CD14-positive monocyte (primary cell): Measurements from ENCODE around the gene ANKRD33. TPM values are rescaled to one million over a fixed set of nuclear protein-coding genes. Genes with fewer than 3 reads are reported as not detected.
A peak's percentile ranks its signal among the peaks of the same experiment; 100 is the strongest.

Experiments
- DNase-seq, 3 donors: peaks; one replicate each; pipeline ENCODE4 v3.0.0-alpha.2; 2011 to 2022
- H2AFZ ChIP-seq: 2 replicates; pipeline ENCODE4 v1.6.0; 2012; ENCODE audit warnings: mild to moderate bottlenecking, low read depth, low read length, inconsistent platforms; ENCODE audit not compliant: insufficient read depth, poor library complexity, severe bottlenecking
- H3K27ac ChIP-seq, 2 donors: 1 replicate in 1 of 2; 2 replicates in 1 of 2; pipeline ENCODE4 v1.5.1; 2012 to 2013; ENCODE audit warnings: low read length in 2 of 2, control low read depth in 1 of 2, inconsistent platforms in 1 of 2, low read depth in 1 of 2, mild to moderate bottlenecking in 1 of 2
- H3K27me3 ChIP-seq, 2 donors: one replicate each; pipeline versions ENCODE4 v1.6.0 to v1.6.1; 2011 to 2013; ENCODE audit warnings: low read length in 2 of 2; ENCODE audit not compliant: control insufficient read depth in 2 of 2, insufficient read depth in 2 of 2
- H3K36me3 ChIP-seq, 2 donors: replicated peaks in 1 of 2; 1 replicate in 1 of 2; 2 replicates in 1 of 2; pipeline versions ENCODE4 v1.5.1 to v1.6.1; 2012 to 2013; ENCODE audit warnings: low read length in 2 of 2, control low read depth in 1 of 2, inconsistent platforms in 1 of 2, mild to moderate bottlenecking in 1 of 2; ENCODE audit not compliant: insufficient read depth in 2 of 2, control insufficient read depth in 1 of 2
- H3K4me1 ChIP-seq, 2 donors: 1 replicate in 1 of 2; 2 replicates in 1 of 2; pipeline versions ENCODE4 v1.5.1 to v1.6.1; 2012 to 2013; ENCODE audit warnings: low read length in 2 of 2, control low read depth in 1 of 2, inconsistent platforms in 1 of 2, mild to moderate bottlenecking in 1 of 2, moderate library complexity in 1 of 2; ENCODE audit not compliant: insufficient read depth in 2 of 2, control insufficient read depth in 1 of 2
- H3K4me2 ChIP-seq: replicated peaks from 2 replicates; pipeline ENCODE3; 2012; ENCODE audit warnings: low read length, moderate library complexity, mild to moderate bottlenecking; ENCODE audit not compliant: poor library complexity, severe bottlenecking; ENCODE audit errors: extremely low read depth
- H3K4me3 ChIP-seq, 3 experiments: fragments of 200-600 bp in 1 of 3; sonication (generic) in 1 of 3; replicated peaks in 1 of 3; 1 replicate in 2 of 3; 2 replicates in 1 of 3; pipeline ENCODE4 v1.5.1; 2011 to 2013; ENCODE audit warnings: low read length in 3 of 3, mild to moderate bottlenecking in 3 of 3, control low read depth in 2 of 3, low read depth in 2 of 3, inconsistent platforms in 1 of 3, moderate library complexity in 1 of 3
- H3K79me2 ChIP-seq: 2 replicates; pipeline ENCODE4 v1.6.0; 2012; ENCODE audit warnings: mild to moderate bottlenecking, control low read depth, inconsistent platforms, low read length, moderate library complexity; ENCODE audit not compliant: insufficient read depth
- H3K9ac ChIP-seq: 2 replicates; pipeline ENCODE4 v1.6.0; 2017; ENCODE audit warnings: low read length, mild to moderate bottlenecking; ENCODE audit not compliant: insufficient read depth, poor library complexity, severe bottlenecking
- H3K9me3 ChIP-seq, 2 donors: replicated peaks in 1 of 2; 1 replicate in 1 of 2; 2 replicates in 1 of 2; pipeline versions ENCODE4 v1.5.1 to v1.6.1; 2012 to 2013; ENCODE audit warnings: low read length in 2 of 2, control low read depth in 1 of 2; ENCODE audit not compliant: control insufficient read depth in 1 of 2, insufficient read depth in 1 of 2
- H4K20me1 ChIP-seq: 2 replicates; pipeline ENCODE4 v1.6.0; 2012; ENCODE audit warnings: mild to moderate bottlenecking, low read length, control low read depth, moderate library complexity; ENCODE audit not compliant: insufficient read depth
- H3K27ac Mint-ChIP-seq, 7 donors: one replicate each; pipeline ENCODE4 v1.8.0; 2020; ENCODE audit warnings: mild to moderate bottlenecking in 7 of 7, mixed read lengths in 7 of 7, moderate library complexity in 6 of 7, inconsistent platforms in 2 of 7
- H3K27me3 Mint-ChIP-seq, 3 donors: one replicate each; pipeline ENCODE4 v1.8.0; 2021 to 2022; ENCODE audit warnings: low read depth in 3 of 3, mild to moderate bottlenecking in 3 of 3, mixed read lengths in 3 of 3, moderate library complexity in 3 of 3, inconsistent platforms in 1 of 3
- H3K36me3 Mint-ChIP-seq, 2 donors: one replicate each; pipeline ENCODE4 v1.8.0; 2020; ENCODE audit warnings: mixed read lengths in 2 of 2, inconsistent platforms in 1 of 2, mild to moderate bottlenecking in 1 of 2
- H3K4me1 Mint-ChIP-seq: one replicate; pipeline ENCODE4 v1.8.0; 2020; ENCODE audit warnings: mild to moderate bottlenecking, mixed read lengths
- H3K4me3 Mint-ChIP-seq, 2 donors: one replicate each; pipeline ENCODE4 v1.8.0; 2020; ENCODE audit warnings: mild to moderate bottlenecking in 2 of 2, mixed read lengths in 2 of 2, moderate library complexity in 1 of 2
- H3K9me3 Mint-ChIP-seq, 7 donors: one replicate each; pipeline ENCODE4 v1.8.0; 2020 to 2022; ENCODE audit warnings: mixed read lengths in 7 of 7, mild to moderate bottlenecking in 6 of 7, moderate library complexity in 6 of 7, inconsistent platforms in 2 of 7
- CTCF ChIP-seq: fragments of 200-600 bp; IDR thresholded peaks from one replicate; pipeline ENCODE4 v1.8.0; 2022; ENCODE audit warnings: antibody characterized with exemption, mild to moderate bottlenecking
- WGBS: methylation state at CpG from one replicate; pipeline ENCODE4 v1.1.5; 2013; ENCODE audit warnings: missing lambda C conversion rate; ENCODE audit not compliant: insufficient coverage; 5-methylcytosine and 5-hydroxymethylcytosine counted together
- intact Hi-C, 2 donors: fragments of 100-400 bp; cut with micrococcal nuclease; formaldehyde crosslinking; loops; one replicate each; pipeline versions ENCODE4 v1.15.0 to v1.15.1; 2023
- polyA plus RNA-seq, 3 donors: library from polyadenylated mRNA; depleted of rRNA in 1 of 3; unstranded in 2 of 3; stranded (reverse) in 1 of 3; fragments of 300-500 nt in 2 of 3; fragments of >200 nt in 1 of 3; fragmentation: Illumina TruSeq in 2 of 3; gene quantifications; 1 replicate in 2 of 3; 2 replicates in 1 of 3; pipeline ENCODE4 v1.2.3, GENCODE V29; 2012 to 2021

The ANKRD33 gene
- polyA plus RNA-seq, 3 donors = 0.07 TPM; not detected in 2

- TF ChIP-seq CTCF = no peak
- DNase-seq = no peak
- 95% methylated on average over 10 of the region's 12 CpGs for WGBS
- H3K9me3 ChIP-seq = no peaks in the 10 kb centered on the region
- H3K9ac ChIP-seq = no peak overlapping the region
- H4K20me1 ChIP-seq = no peaks in the 10 kb centered on the region
- Mint-ChIP-seq H3K4me3 (peak overlapping the region in 1 of 2 donors; percentile 87), H3K9me3 (peaks cover 0 to 10% (median 2%) of the 10 kb centered on the region in 7 donors), H3K4me1 (peaks cover 67% of the 10 kb centered on the region), H3K27me3 (peaks cover 40 to 51% (median 47%) of the 10 kb centered on the region in 3 donors), H3K27ac (no peak overlapping the region), H3K36me3 (peaks cover 19% of the 10 kb centered on the region in 2 donors)
- intact Hi-C loops = no loop called here
- H3K4me2 ChIP-seq = no peak overlapping the region
- no peaks in the 10 kb centered on the region for H3K79me2 ChIP-seq
- no peak overlapping the region for H3K27ac ChIP-seq
- peaks cover 64 to 79% of the 10 kb centered on the region in 2 donors for H3K4me1 ChIP-seq
- no peaks in the 10 kb centered on the region for H3K36me3 ChIP-seq
- peaks cover 3 to 42% of the 10 kb centered on the region in 2 donors for H3K27me3 ChIP-seq
- H2AFZ ChIP-seq = no peak overlapping the region
- no peak overlapping the region for H3K4me3 ChIP-seq
These were observed 20.0 kb upstream of the ANKRD33 start for GRCh38 chr12:51867796-51868428.

- H3K27ac ChIP-seq = no peak overlapping the region
- H3K4me3 ChIP-seq = peak overlapping the region; percentile 18 to 66 (median 33)
- H3K9me3 ChIP-seq = no peaks in the 10 kb centered on the region
- Mint-ChIP-seq H3K27ac (peak overlapping the region in 2 of 7 donors; percentile 18 to 72), H3K36me3 (peaks cover 16 to 19% of the 10 kb centered on the region in 2 donors), H3K27me3 (peaks cover 33 to 43% (median 38%) of the 10 kb centered on the region in 3 donors), H3K9me3 (peaks cover 0 to 10% (median 0%) of the 10 kb centered on the region in 7 donors), H3K4me3 (peak overlapping the region; percentile 68 to 87), H3K4me1 (peaks cover 65% of the 10 kb centered on the region)
- TF ChIP-seq CTCF = no peak
- H3K4me1 ChIP-seq = peaks cover 62 to 73% of the 10 kb centered on the region in 2 donors
- H3K79me2 ChIP-seq = no peaks in the 10 kb centered on the region
- H3K27me3 ChIP-seq = peaks cover 3 to 32% of the 10 kb centered on the region in 2 donors
- intact Hi-C loops = no loop called here
- DNase-seq = no peak
- peak overlapping the region; percentile 81 for H2AFZ ChIP-seq
- peak overlapping the region; percentile 70 for H3K4me2 ChIP-seq
- peak overlapping the region; percentile 51 for H3K9ac ChIP-seq
- H3K36me3 ChIP-seq = no peaks in the 10 kb centered on the region
- no peaks in the 10 kb centered on the region for H4K20me1 ChIP-seq
- 10% methylated on average over 52 of the region's 67 CpGs for WGBS
These were observed 18.9 kb upstream of the ANKRD33 start for GRCh38 chr12:51868821-51869495.
